ENCODE measurements around the gene RWDD3.

RWDD3 gene

GRCh38 chr1:95201905-95202304 is 32.1 kb upstream of the RWDD3 start:
- DNase-seq (ENCODE audit: low read depth), result no peak
- no peak for TF ChIP-seq CTCF (IDR thresholded peaks at IDR 0.05; ENCODE audit: low read depth, low read length, missing control alignments)

GRCh38 chr1:95203908-95204437 is 30.0 kb upstream of the RWDD3 start:
- H3K4me3 ChIP-seq (ENCODE audit: low read depth, low read length), result no peak overlapping the region
- no peak for DNase-seq (ENCODE audit: low read depth)
- TF ChIP-seq CTCF (IDR thresholded peaks at IDR 0.05; ENCODE audit: low read depth, low read length, missing control alignments), result no peak

More at GRCh38 chr1:95201905-95202304, 32.1 kb upstream of the RWDD3 start:
- no peak overlapping the region for H3K4me3 ChIP-seq (ENCODE audit: low read depth, low read length)

- H3K4me3 ChIP-seq (ENCODE audit: low read depth, low read length), result no peak overlapping the region
- no peak for DNase-seq (ENCODE audit: low read depth)
- TF ChIP-seq CTCF (IDR thresholded peaks at IDR 0.05; ENCODE audit: low read depth, low read length, missing control alignments), result no peak
These were observed 27.5 kb upstream of the RWDD3 start for GRCh38 chr1:95206514-95206913.

GRCh38 chr1:95207223-95207935 is 26.6 kb upstream of the RWDD3 start:
- no peak for TF ChIP-seq CTCF (IDR thresholded peaks at IDR 0.05; ENCODE audit: low read depth, low read length, missing control alignments)
- DNase-seq (ENCODE audit: low read depth), result no peak
- H3K4me3 ChIP-seq (ENCODE audit: low read depth, low read length), result no peak overlapping the region

- DNase-seq (ENCODE audit: low read depth), result no peak
- no peak overlapping the region for H3K4me3 ChIP-seq (ENCODE audit: low read depth, low read length)
- no peak for TF ChIP-seq CTCF (IDR thresholded peaks at IDR 0.05; ENCODE audit: low read depth, low read length, missing control alignments)
These were observed 25.1 kb upstream of the RWDD3 start for GRCh38 chr1:95208876-95209275.

GRCh38 chr1:95209291-95209690 is 24.7 kb upstream of the RWDD3 start:
- no peak for TF ChIP-seq CTCF (IDR thresholded peaks at IDR 0.05; ENCODE audit: low read depth, low read length, missing control alignments)
- no peak for DNase-seq (ENCODE audit: low read depth)
- H3K4me3 ChIP-seq (ENCODE audit: low read depth, low read length), result no peak overlapping the region

Measured in GM12864 (cell line).